ENCODE data around the gene RAB10.

DNA sequence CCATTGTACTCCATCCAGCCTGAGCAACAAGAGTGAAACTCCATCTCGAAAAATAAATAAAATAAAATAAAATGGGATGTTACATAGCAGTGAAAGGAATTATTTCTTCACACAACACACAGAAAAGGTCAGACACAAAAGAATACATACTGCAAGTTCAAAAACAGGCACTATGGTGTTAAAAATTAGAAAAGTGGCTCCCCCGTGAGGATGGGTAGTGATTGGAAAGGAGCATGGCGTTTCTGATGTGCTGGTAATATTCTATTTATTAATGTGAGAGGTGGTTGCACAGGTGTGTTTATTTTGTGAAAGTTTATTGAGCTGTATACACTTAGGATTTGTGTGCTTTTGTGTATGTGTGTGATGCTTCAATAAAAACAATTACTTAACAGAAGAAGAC is 22.9 kb upstream of the RAB10 start:
- TF ChIP-seq, protein P1, sequence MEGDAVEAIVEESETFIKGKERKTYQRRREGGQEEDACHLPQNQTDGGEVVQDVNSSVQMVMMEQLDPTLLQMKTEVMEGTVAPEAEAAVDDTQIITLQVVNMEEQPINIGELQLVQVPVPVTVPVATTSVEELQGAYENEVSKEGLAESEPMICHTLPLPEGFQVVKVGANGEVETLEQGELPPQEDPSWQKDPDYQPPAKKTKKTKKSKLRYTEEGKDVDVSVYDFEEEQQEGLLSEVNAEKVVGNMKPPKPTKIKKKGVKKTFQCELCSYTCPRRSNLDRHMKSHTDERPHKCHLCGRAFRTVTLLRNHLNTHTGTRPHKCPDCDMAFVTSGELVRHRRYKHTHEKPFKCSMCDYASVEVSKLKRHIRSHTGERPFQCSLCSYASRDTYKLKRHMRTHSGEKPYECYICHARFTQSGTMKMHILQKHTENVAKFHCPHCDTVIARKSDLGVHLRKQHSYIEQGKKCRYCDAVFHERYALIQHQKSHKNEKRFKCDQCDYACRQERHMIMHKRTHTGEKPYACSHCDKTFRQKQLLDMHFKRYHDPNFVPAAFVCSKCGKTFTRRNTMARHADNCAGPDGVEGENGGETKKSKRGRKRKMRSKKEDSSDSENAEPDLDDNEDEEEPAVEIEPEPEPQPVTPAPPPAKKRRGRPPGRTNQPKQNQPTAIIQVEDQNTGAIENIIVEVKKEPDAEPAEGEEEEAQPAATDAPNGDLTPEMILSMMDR (IDR thresholded peaks at IDR 0.05) = no peak
- TF ChIP-seq EZH2phosphoT487 (IDR thresholded peaks at IDR 0.05) (no peak), EZH2 (IDR thresholded peaks at IDR 0.05) (no peak)
